HCT116 (cell line): ENCODE results near the gene DAAM2. TPM values are rescaled to one million over a fixed set of nuclear protein-coding genes. Genes with fewer than 3 reads are reported as not detected.

ENCODE experiments used
- ATAC-seq: fragments of 200-7000 bp; cut with Tn5 transposase; 2 replicates; pipeline ENCODE4 v1.9.1; 2020; ENCODE audit warnings: mild to moderate bottlenecking, moderate library complexity
- BruUV-seq: library from RNA; stranded (reverse); fragments of 400-500 nt; replicated peaks from 2 replicates; lab custom pipeline; 2021; lab: Mats Ljungman, UMichigan
- CTCF ChIA-PET: fragments of 300-600 bp; sonication (Branson Sonifier 250); formaldehyde crosslinking; loops from one replicate; lab custom pipeline; 2021; ENCODE audit warnings: antibody characterized with exemption; lab: Charles Lee
- POLR2A ChIA-PET: fragments of 300-600, 350-600 bp; sonication (Branson Sonifier 250); formaldehyde crosslinking; loops from one replicate; lab custom pipeline; 2021; ENCODE audit warnings: antibody characterized with exemption; lab: Charles Lee
- RAD21 ChIA-PET, 2 experiments: fragments of 300-600 bp; sonication (Branson Sonifier 250); formaldehyde crosslinking; loops; one replicate each; lab custom pipeline; 2023; ENCODE audit warnings: low total read pairs in 2 of 2; ENCODE audit not compliant: uncharacterized antibody in 2 of 2, unreplicated experiment in 2 of 2, low non-redundant PET in 1 of 2; lab: Charles Lee
- DNase-seq: peaks from one replicate; pipeline ENCODE4 v3.0.0-alpha.2; 2010; ENCODE audit warnings: low read depth, low spot score
- H2AFZ ChIP-seq: fragments of 200-600 bp; shearing (Covaris generic), sonication (generic); 2 replicates; pipeline ENCODE4 v1.6.1; 2017; ENCODE audit warnings: low read depth, mixed run types, mixed read lengths, antibody characterized with exemption, low read length; ENCODE audit not compliant: poor library complexity, severe bottlenecking
- H3K27ac ChIP-seq: 2 replicates; pipeline ENCODE4 v1.5.1; 2012; ENCODE audit warnings: low read depth, low read length
- H3K27me3 ChIP-seq: fragments of 200-600 bp; sonication (generic); 2 replicates; pipeline ENCODE4 v1.6.1; 2016; ENCODE audit warnings: mixed run types, low read length, mixed read lengths; ENCODE audit not compliant: insufficient read depth
- H3K36me3 ChIP-seq, 2 experiments: fragments of 200-500 bp in 1 of 2; fragments of 200-600 bp in 1 of 2; sonication (Bioruptor generic) in 1 of 2; sonication (generic) in 1 of 2; 2 replicates each; pipeline versions ENCODE4 v1.5.1 to v1.6.1; 2014 to 2016; ENCODE audit warnings: low read length in 2 of 2, inconsistent platforms in 1 of 2, mixed read lengths in 1 of 2, mixed run types in 1 of 2; ENCODE audit not compliant: insufficient read depth in 2 of 2, control insufficient read depth in 1 of 2
- H3K4me1 ChIP-seq, 2 experiments: fragments of 200-600 bp in 1 of 2; sonication (generic) in 1 of 2; 2 replicates each; pipeline versions ENCODE4 v1.5.1 to v1.6.1; 2012 to 2017; ENCODE audit warnings: low read length in 2 of 2, inconsistent platforms in 1 of 2, mild to moderate bottlenecking in 1 of 2, mixed read lengths in 1 of 2, mixed run types in 1 of 2, moderate library complexity in 1 of 2; ENCODE audit not compliant: insufficient read depth in 2 of 2, control insufficient read depth in 1 of 2
- H3K4me2 ChIP-seq: fragments of 200-600 bp; sonication (generic); 2 replicates; pipeline ENCODE4 v1.6.1; 2017; ENCODE audit warnings: mixed run types, low read length, mixed read lengths
- H3K4me3 ChIP-seq, 2 experiments: fragments of 200-600 bp in 1 of 2; sonication (generic) in 1 of 2; replicated peaks in 1 of 2; 2 replicates each; pipeline ENCODE4 v1.5.1; 2011 to 2016; ENCODE audit warnings: low read length in 2 of 2, control low read depth in 1 of 2, low read depth in 1 of 2, mild to moderate bottlenecking in 1 of 2, mixed read lengths in 1 of 2, mixed run types in 1 of 2
- H3K79me2 ChIP-seq: fragments of 200-600 bp; sonication (generic); 2 replicates; pipeline ENCODE4 v1.6.1; 2017; ENCODE audit warnings: mild to moderate bottlenecking, mixed run types, low read length, moderate library complexity, mixed read lengths; ENCODE audit not compliant: insufficient read depth
- H3K9ac ChIP-seq: fragments of 200-600 bp; sonication (generic); 2 replicates; pipeline ENCODE4 v1.6.1; 2016; ENCODE audit warnings: low read length, mixed read lengths
- H3K9me2 ChIP-seq: fragments of 200-600 bp; sonication (generic), shearing (Covaris generic); 2 replicates; pipeline ENCODE4 v1.6.1; 2017; ENCODE audit warnings: mixed run types, mild to moderate bottlenecking, moderate library complexity; ENCODE audit not compliant: insufficient read depth
- H3K9me3 ChIP-seq, 2 experiments: fragments of 200-500 bp in 1 of 2; fragments of 200-600 bp in 1 of 2; sonication (Bioruptor generic) in 1 of 2; sonication (generic) in 1 of 2; 2 replicates each; pipeline ENCODE4 v1.6.1; 2014 to 2017; ENCODE audit warnings: low read length in 2 of 2, mixed read lengths in 2 of 2, inconsistent platforms in 1 of 2, low read depth in 1 of 2, mild to moderate bottlenecking in 1 of 2, mixed run types in 1 of 2, moderate library complexity in 1 of 2; ENCODE audit not compliant: control insufficient read depth in 1 of 2, insufficient read depth in 1 of 2
- H4K20me1 ChIP-seq: fragments of 200-600 bp; sonication (generic), shearing (Covaris generic); 2 replicates; pipeline ENCODE4 v1.6.1; 2017; ENCODE audit warnings: mixed run types, mild to moderate bottlenecking, moderate library complexity; ENCODE audit not compliant: insufficient read depth
- ATF3 ChIP-seq: IDR thresholded peaks from 2 replicates; pipeline ENCODE4 v1.6.1; 2012
- CEBPB ChIP-seq: IDR thresholded peaks from 2 replicates; pipeline ENCODE4 v1.6.1; 2012; ENCODE audit warnings: low read depth
- CTCF ChIP-seq, 3 experiments: fragments of 200-600 bp in 1 of 3; sonication (generic) in 1 of 3; IDR thresholded peaks in 2 of 3; conservative IDR thresholded peaks in 1 of 3; 2 replicates each; pipeline ENCODE4 v1.5.1; 2012 to 2017; ENCODE audit warnings: low read depth in 2 of 3, low read length in 2 of 3, antibody characterized with exemption in 1 of 3, borderline replicate concordance in 1 of 3, control low read depth in 1 of 3, mild to moderate bottlenecking in 1 of 3, mixed read lengths in 1 of 3, mixed run types in 1 of 3, moderate library complexity in 1 of 3; ENCODE audit not compliant: insufficient read depth in 1 of 3
- EZH2phosphoT487 ChIP-seq: fragments of 200-600 bp; IDR thresholded peaks from 2 replicates; pipeline ENCODE4 v1.6.1; 2018; ENCODE audit warnings: antibody characterized with exemption, borderline replicate concordance
- JUND ChIP-seq: IDR thresholded peaks from 2 replicates; pipeline ENCODE4 v1.6.1; 2012
- POLR2AphosphoS5 ChIP-seq: IDR thresholded peaks from 2 replicates; pipeline ENCODE4 v1.6.1; 2011; ENCODE audit warnings: mild to moderate bottlenecking, low read depth, low read length, moderate library complexity
- RAD21 ChIP-seq: IDR thresholded peaks from 2 replicates; pipeline ENCODE4 v1.6.1; 2012; ENCODE audit warnings: low read depth, mild to moderate bottlenecking
- YY1 ChIP-seq: IDR thresholded peaks from 2 replicates; pipeline ENCODE4 v1.6.1; 2011; ENCODE audit warnings: low read length, low read depth, moderate library complexity, mild to moderate bottlenecking; ENCODE audit not compliant: insufficient replicate concordance; ENCODE audit errors: extremely low read depth
- ZBTB33 ChIP-seq: IDR thresholded peaks from 2 replicates; pipeline ENCODE4 v1.6.1; 2011; ENCODE audit warnings: mild to moderate bottlenecking, low read length, moderate library complexity; ENCODE audit not compliant: insufficient replicate concordance; ENCODE audit errors: extremely low read depth
- ZFX ChIP-seq: fragments of 450-650 bp; IDR thresholded peaks from 2 replicates; pipeline ENCODE4 v1.6.1; 2017
- ZNF274 ChIP-seq: fragments of 200-500 bp; sonication (Bioruptor generic); IDR thresholded peaks from 2 replicates; pipeline ENCODE4 v1.6.1; 2014; ENCODE audit warnings: mild to moderate bottlenecking, low read depth, low read length, inconsistent platforms
- intact Hi-C: fragments of 100-400 bp; cut with micrococcal nuclease; formaldehyde crosslinking; loops from 2 replicates; pipeline ENCODE4 v1.10.0; 2022
- total RNA-seq: library from RNA; stranded (reverse); gene quantifications from one replicate; pipeline ENCODE4 v1.2.1, GENCODE V29; 2021; ENCODE audit not compliant: unreplicated experiment

DAAM2 gene
- total RNA-seq, 1 experiment from 2014 or later = not detected

GRCh38 chr6:39843305-39844020 lies 51.3 kb downstream of the DAAM2 start:
- H3K4me3 ChIP-seq = no peak overlapping the region
- ChIA-PET POLR2A (no interaction called here), CTCF (interaction anchor here (2.0 kb wide), 1 partner anchor 22 kb away, joined by 5 read pairs; no protein-coding TSS in a partner anchor), RAD21 (no interaction called here)
- no peaks in the 10 kb centered on the region for H4K20me1 ChIP-seq
- BruUV-seq = no TSS peak
- no peak overlapping the region for H3K27ac ChIP-seq
- no peak overlapping the region for H3K4me2 ChIP-seq
- no peaks in the 10 kb centered on the region for H3K9me2 ChIP-seq
- no peaks in the 10 kb centered on the region for H3K9me3 ChIP-seq
- TF ChIP-seq RAD21 (no peak), CTCF (IDR thresholded peaks at IDR 0.05 in 2 of 3, conservative IDR thresholded peaks at IDR 0.05 in 1 of 3; ENCODE audit: borderline replicate concordance in 1 of 3, insufficient read depth in 1 of 3, low read depth in 2 of 3, low read length in 2 of 3) (peak in 1 of 3 experiments; percentile 31; a peak in 2 of 6 replicates)
- 0 out of 2 replicates have a peak, but pooled peaks cover 5% of the 10 kb centered on the region for H3K27me3 ChIP-seq
- no peaks in the 10 kb centered on the region for H3K36me3 ChIP-seq
- no peak overlapping the region for H2AFZ ChIP-seq
- intact Hi-C loops = no loop called here
- ATAC-seq (peak; percentile 88), DNase-seq (peak; percentile 4)
- no peaks in the 10 kb centered on the region for H3K4me1 ChIP-seq
- H3K9ac ChIP-seq = no peak overlapping the region
- no peaks in the 10 kb centered on the region for H3K79me2 ChIP-seq

- CTCF ChIA-PET = no interaction called here
- no peak for ATAC-seq
- POLR2A ChIA-PET = no interaction called here
- no peak for TF ChIP-seq JUND
- no peak for TF ChIP-seq RAD21
- no peak for TF ChIP-seq ZNF274
- TF ChIP-seq ZFX = no peak
- TF ChIP-seq YY1 = no peak
- TF ChIP-seq EZH2phosphoT487 = no peak
- no peak for TF ChIP-seq CTCF (IDR thresholded peaks at IDR 0.05 in 2 of 3, conservative IDR thresholded peaks at IDR 0.05 in 1 of 3; ENCODE audit: borderline replicate concordance in 1 of 3, insufficient read depth in 1 of 3, low read depth in 2 of 3, low read length in 2 of 3)
- TF ChIP-seq POLR2AphosphoS5 = no peak
- no peak for TF ChIP-seq ZBTB33
- no peak for TF ChIP-seq CEBPB
- TF ChIP-seq ATF3 = no peak
Observed at GRCh38 chr6:39844866-39845265, 52.7 kb downstream of the DAAM2 start.

More at GRCh38 chr6:39844866-39845265, 52.7 kb downstream of the DAAM2 start:
- Histone ChIP-seq H2AFZ (no peak overlapping the region), H4K20me1 (no peaks in the 10 kb centered on the region), H3K27me3 (peaks cover 15% of the 10 kb centered on the region; the same call in 1 of the 2 replicates), H3K36me3 (no peaks in the 10 kb centered on the region), H3K9me2 (no peaks in the 10 kb centered on the region), H3K4me1 (no peaks in the 10 kb centered on the region), H3K79me2 (no peaks in the 10 kb centered on the region), H3K9me3 (no peaks in the 10 kb centered on the region), H3K4me2 (no peak overlapping the region), H3K4me3 (no peak overlapping the region), H3K9ac (no peak overlapping the region), H3K27ac (no peak overlapping the region)
- RAD21 ChIA-PET = no interaction called here
- no TSS peak for BruUV-seq
- intact Hi-C loops = no loop called here
- no peak for DNase-seq
